Heart left ventricle (tissue), 13 donors: ENCODE results near the gene HAUS3.

ENCODE experiments used
- POLR2A ChIP-seq, 2 donors: fragments of 450-650 bp; IDR thresholded peaks; one replicate each; pipeline ENCODE4 v1.6.1; 2017; ENCODE audit warnings: antibody characterized with exemption in 2 of 2, mild to moderate bottlenecking in 2 of 2, moderate library complexity in 2 of 2
- TF ChIP-seq, protein P1 (sequence below), 12 donors: fragments of 200-600 bp; sonication (generic) in 4 of 12; IDR thresholded peaks; one replicate each; pipeline versions ENCODE4 v1.5.0 to v1.8.0; 2018 to 2022; ENCODE audit warnings: antibody characterized with exemption in 12 of 12, mild to moderate bottlenecking in 5 of 12
- donor health status: ischemic (EF 13 %, LVEDD 7.1; RV severe dilation, severe dysfunction).
- donor health status: DM: no; HTN: yes; CAD: no.
- donor health status: DM: no; HTN: no; CAD: no.
- donor health status: ischemic (EF 25% LVEDD 6.9; RV normal size, moderate dysfunction).
- donor health status: ischemic (EF 25% LVEDD 5.7; RV mildly dilated, moderate dysfunction).
- donor health status: ischemic (EF 35%, LVEDD 5.7; RV mildly dilated, moderate dysfunction).
- donor health status: nonischemic (EF 11% LVEDD 7.7; RV severe dilation, severe dysfunction).
- donor health status: DM: yes; HTN: yes; CAD: no.
- donor health status: PGD.
- donor health status: ischemic (EF 29% LVEDD 5.4; RV normal size, mild dysfunction).
- donor health status: nonischemic (EF 23%, LVEDD 6.1; RV moderate dilation, normal function).

DNA sequence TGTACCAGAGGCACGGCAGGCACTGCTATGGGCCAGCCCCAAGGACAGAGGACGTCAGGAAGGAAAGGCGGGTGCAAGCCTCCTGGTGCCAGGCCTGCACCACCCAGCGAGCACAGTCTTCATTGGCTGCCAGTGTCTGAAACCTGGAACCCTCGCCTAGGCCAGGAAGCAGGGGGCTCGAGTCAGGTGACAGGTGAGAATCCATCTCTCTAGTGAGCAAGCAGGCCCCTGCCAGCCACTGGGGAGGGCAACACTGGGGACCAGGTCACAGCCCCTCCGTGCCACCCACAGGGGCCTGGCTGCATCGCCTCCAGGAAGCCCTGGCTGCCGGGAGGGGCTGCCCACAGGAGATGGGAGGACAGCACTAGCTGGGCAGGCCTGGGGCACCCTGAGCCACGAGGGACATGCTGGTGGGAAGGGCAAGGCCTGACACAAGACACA is 6.9 kb upstream of the HAUS3 start:
- TF ChIP-seq, protein P1, sequence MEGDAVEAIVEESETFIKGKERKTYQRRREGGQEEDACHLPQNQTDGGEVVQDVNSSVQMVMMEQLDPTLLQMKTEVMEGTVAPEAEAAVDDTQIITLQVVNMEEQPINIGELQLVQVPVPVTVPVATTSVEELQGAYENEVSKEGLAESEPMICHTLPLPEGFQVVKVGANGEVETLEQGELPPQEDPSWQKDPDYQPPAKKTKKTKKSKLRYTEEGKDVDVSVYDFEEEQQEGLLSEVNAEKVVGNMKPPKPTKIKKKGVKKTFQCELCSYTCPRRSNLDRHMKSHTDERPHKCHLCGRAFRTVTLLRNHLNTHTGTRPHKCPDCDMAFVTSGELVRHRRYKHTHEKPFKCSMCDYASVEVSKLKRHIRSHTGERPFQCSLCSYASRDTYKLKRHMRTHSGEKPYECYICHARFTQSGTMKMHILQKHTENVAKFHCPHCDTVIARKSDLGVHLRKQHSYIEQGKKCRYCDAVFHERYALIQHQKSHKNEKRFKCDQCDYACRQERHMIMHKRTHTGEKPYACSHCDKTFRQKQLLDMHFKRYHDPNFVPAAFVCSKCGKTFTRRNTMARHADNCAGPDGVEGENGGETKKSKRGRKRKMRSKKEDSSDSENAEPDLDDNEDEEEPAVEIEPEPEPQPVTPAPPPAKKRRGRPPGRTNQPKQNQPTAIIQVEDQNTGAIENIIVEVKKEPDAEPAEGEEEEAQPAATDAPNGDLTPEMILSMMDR (IDR thresholded peaks at IDR 0.05), result no peak
- TF ChIP-seq POLR2A (IDR thresholded peaks at IDR 0.05), result no peak
